Liver (tissue), 3 donors: ENCODE results near the gene OSGIN1.

ENCODE experiments used
- ATF3 ChIP-seq: IDR thresholded peaks from 2 replicates; pipeline ENCODE4 v1.6.1; 2016; ENCODE audit warnings: antibody characterized with exemption
- CTCF ChIP-seq: fragments of 150-350 bp; IDR thresholded peaks from 2 replicates; pipeline ENCODE4 v1.5.1; 2017; ENCODE audit warnings: improper control_type of control experiment, low read depth, low read length; ENCODE audit not compliant: missing input control
- GABPA ChIP-seq, 2 donors: IDR thresholded peaks in 1 of 2; conservative IDR thresholded peaks in 1 of 2; 2 replicates each; pipeline ENCODE4 v1.6.1; 2016; ENCODE audit warnings: antibody characterized with exemption in 2 of 2, mild to moderate bottlenecking in 1 of 2, moderate library complexity in 1 of 2
- HNF4G ChIP-seq: IDR thresholded peaks from 2 replicates; pipeline ENCODE4 v1.6.1; 2016; ENCODE audit warnings: antibody characterized with exemption
- JUND ChIP-seq, 2 donors: IDR thresholded peaks; 2 replicates each; pipeline ENCODE4 v1.6.1; 2016; ENCODE audit warnings: antibody characterized with exemption in 2 of 2
- MAX ChIP-seq: IDR thresholded peaks from 2 replicates; pipeline ENCODE4 v1.6.1; 2016; ENCODE audit warnings: antibody characterized with exemption
- RAD21 ChIP-seq, 2 donors: IDR thresholded peaks; 2 replicates each; pipeline ENCODE4 v1.6.1; 2016; ENCODE audit warnings: antibody characterized with exemption in 2 of 2, mild to moderate bottlenecking in 2 of 2
- REST ChIP-seq: IDR thresholded peaks from 2 replicates; pipeline ENCODE4 v1.6.1; 2016; ENCODE audit warnings: antibody characterized with exemption, mild to moderate bottlenecking
- TAF1 ChIP-seq: conservative IDR thresholded peaks from 2 replicates; pipeline ENCODE4 v1.6.1; 2016; ENCODE audit warnings: antibody characterized with exemption, mild to moderate bottlenecking
- YY1 ChIP-seq: IDR thresholded peaks from 2 replicates; pipeline ENCODE4 v1.6.1; 2016; ENCODE audit warnings: antibody characterized with exemption, mild to moderate bottlenecking
- donor health status: healthy.
- donor health status: healthy.

GRCh38 chr16:83954577-83955016 is 1.6 kb downstream of the OSGIN1 start:
- TF ChIP-seq CTCF: no peak
- no peak for TF ChIP-seq ATF3
- peak; percentile 67 for TF ChIP-seq JUND (IDR thresholded peaks at IDR 0.05)
- no peak for TF ChIP-seq MAX
- TF ChIP-seq RAD21 (IDR thresholded peaks at IDR 0.05): no peak
- TF ChIP-seq HNF4G: peak; percentile 6
- peak; percentile 51 for TF ChIP-seq REST
- no peak for TF ChIP-seq TAF1
- no peak for TF ChIP-seq YY1
- TF ChIP-seq GABPA (IDR thresholded peaks at IDR 0.05 in 1 of 2, conservative IDR thresholded peaks at IDR 0.05 in 1 of 2): no peak
